CD4-positive, alpha-beta T cell treated with Interleukin-17A for 1 hour (primary cell): ENCODE measurements around the gene GNAS.

Experiments used
- DNase-seq: peaks from one replicate; pipeline ENCODE4 v3.0.0-alpha.2; 2020

Gene GNAS

GRCh38 chr20:58901488-58902402 is 49.2 kb downstream of the GNAS start:
- DNase-seq: peak; percentile 17

- peak; percentile 25 for DNase-seq
Observed at GRCh38 chr20:58903614-58904013, 51.1 kb downstream of the GNAS start.

- no peak for DNase-seq
Observed at GRCh38 chr20:58905236-58905635, 52.7 kb downstream of the GNAS start.

GRCh38 chr20:58906111-58906510 is 53.6 kb downstream of the GNAS start:
- DNase-seq: peak; percentile 2

GRCh38 chr20:58906894-58907293 is 54.4 kb downstream of the GNAS start:
- DNase-seq: peak; percentile 28

- DNase-seq: peak; percentile 91
Observed at GRCh38 chr20:58907320-58908137, 55.0 kb downstream of the GNAS start.

- DNase-seq: peak; percentile 26
Observed at GRCh38 chr20:58908221-58908620, 55.7 kb downstream of the GNAS start.

- DNase-seq: peak; percentile 3
Observed at GRCh38 chr20:58908941-58909340, 56.4 kb downstream of the GNAS start.

GRCh38 chr20:58909585-58909984 is 57.1 kb downstream of the GNAS start:
- peak; percentile 14 for DNase-seq

- peak; percentile 5 for DNase-seq
Observed at GRCh38 chr20:58910473-58910872, 58.0 kb downstream of the GNAS start.

GRCh38 chr20:58911309-58911708 is 58.8 kb downstream of the GNAS start:
- peak; percentile 26 for DNase-seq

GRCh38 chr20:58911970-58912369 is 59.5 kb downstream of the GNAS start:
- no peak for DNase-seq

- DNase-seq: peak; percentile 37
Observed at GRCh38 chr20:58913079-58913478, 60.6 kb downstream of the GNAS start.

- DNase-seq: no peak
Observed at GRCh38 chr20:58918621-58919020, 66.1 kb downstream of the GNAS start.

- no peak for DNase-seq
Observed at GRCh38 chr20:58921564-58921963, 69.0 kb downstream of the GNAS start.

- no peak for DNase-seq
Observed at GRCh38 chr20:58922036-58922435, 69.5 kb downstream of the GNAS start.

GRCh38 chr20:58923117-58923712 is 70.7 kb downstream of the GNAS start:
- no peak for DNase-seq

GRCh38 chr20:58926802-58927489 is 74.4 kb downstream of the GNAS start:
- DNase-seq: no peak

- no peak for DNase-seq
Observed at GRCh38 chr20:58927490-58928061, 75.1 kb downstream of the GNAS start.

GRCh38 chr20:58930496-58930895 is 78.0 kb downstream of the GNAS start:
- no peak for DNase-seq

- DNase-seq: no peak
Observed at GRCh38 chr20:58932170-58932569, 79.7 kb downstream of the GNAS start.

- no peak for DNase-seq
Observed at GRCh38 chr20:58938078-58938477, 85.6 kb downstream of the GNAS start.
